ENCODE results near the gene RNF11.

Gene RNF11

DNA sequence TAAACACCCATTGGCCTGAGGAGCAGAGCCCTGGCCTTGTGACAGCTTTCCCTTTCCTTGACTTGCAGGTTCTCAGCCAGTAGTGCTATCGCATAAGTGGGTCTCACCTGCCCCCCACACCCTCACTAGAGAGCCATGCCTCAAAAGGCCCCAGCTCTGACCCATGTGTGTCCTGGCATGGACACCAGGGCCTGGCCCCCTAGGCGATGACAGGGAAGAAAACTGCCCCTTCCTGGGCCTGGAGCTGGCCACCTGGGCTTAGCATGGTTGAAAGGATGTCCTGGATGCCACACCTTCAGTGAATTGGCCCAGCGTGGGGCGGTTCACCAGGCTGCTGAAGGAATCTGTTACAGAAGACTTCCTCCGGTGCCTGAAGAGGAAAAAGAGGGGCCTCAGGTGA is 75.8 kb downstream of the RNF11 start:
- DNase-seq: no peak
- TF ChIP-seq, protein P1, sequence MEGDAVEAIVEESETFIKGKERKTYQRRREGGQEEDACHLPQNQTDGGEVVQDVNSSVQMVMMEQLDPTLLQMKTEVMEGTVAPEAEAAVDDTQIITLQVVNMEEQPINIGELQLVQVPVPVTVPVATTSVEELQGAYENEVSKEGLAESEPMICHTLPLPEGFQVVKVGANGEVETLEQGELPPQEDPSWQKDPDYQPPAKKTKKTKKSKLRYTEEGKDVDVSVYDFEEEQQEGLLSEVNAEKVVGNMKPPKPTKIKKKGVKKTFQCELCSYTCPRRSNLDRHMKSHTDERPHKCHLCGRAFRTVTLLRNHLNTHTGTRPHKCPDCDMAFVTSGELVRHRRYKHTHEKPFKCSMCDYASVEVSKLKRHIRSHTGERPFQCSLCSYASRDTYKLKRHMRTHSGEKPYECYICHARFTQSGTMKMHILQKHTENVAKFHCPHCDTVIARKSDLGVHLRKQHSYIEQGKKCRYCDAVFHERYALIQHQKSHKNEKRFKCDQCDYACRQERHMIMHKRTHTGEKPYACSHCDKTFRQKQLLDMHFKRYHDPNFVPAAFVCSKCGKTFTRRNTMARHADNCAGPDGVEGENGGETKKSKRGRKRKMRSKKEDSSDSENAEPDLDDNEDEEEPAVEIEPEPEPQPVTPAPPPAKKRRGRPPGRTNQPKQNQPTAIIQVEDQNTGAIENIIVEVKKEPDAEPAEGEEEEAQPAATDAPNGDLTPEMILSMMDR (IDR thresholded peaks at IDR 0.05; ENCODE audit: low read depth, low read length, missing control alignments): no peak
- Histone ChIP-seq H3K27me3 (replicated peaks) (no peaks in the 10 kb centered on the region), H3K4me3 (ENCODE audit: low read depth, low read length) (no peak overlapping the region), H3K27ac (no peak overlapping the region), H3K36me3 (replicated peaks) (no peaks in the 10 kb centered on the region)
- in situ Hi-C loops (cut with HindIII; ENCODE audit: low pct_ligation_motif_present, low sequenced_read_pairs): no loop called here

DNA sequence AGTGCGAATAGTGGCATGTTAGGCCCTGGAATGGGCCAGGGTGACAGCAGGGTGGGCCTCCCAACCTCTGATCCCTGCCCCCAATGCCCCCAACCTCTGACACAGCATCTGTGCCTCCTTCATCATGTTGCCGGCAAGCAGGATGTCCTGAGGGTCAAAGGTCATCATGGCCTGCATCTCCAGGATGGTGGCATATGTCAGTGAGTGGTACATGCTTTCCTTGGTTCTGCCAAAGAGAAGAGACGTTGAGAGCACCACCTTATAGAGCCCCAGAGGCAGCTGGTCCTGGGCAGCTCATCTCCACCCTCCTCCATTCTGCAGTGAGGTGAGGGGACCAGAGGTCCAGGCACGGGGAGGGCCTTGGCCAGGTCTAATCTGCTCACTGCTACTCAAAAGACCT is 76.6 kb downstream of the RNF11 start:
- TF ChIP-seq, protein P1 (IDR thresholded peaks at IDR 0.05; ENCODE audit: low read depth, low read length, missing control alignments): no peak
- no peaks in the 10 kb centered on the region for H3K27me3 ChIP-seq (replicated peaks)
- DNase-seq: no peak
- no peak overlapping the region for H3K4me3 ChIP-seq (ENCODE audit: low read depth, low read length)
- H3K27ac ChIP-seq: no peak overlapping the region
- in situ Hi-C loops (cut with HindIII; ENCODE audit: low pct_ligation_motif_present, low sequenced_read_pairs): no loop called here
- no peaks in the 10 kb centered on the region for H3K36me3 ChIP-seq (replicated peaks)

DNA sequence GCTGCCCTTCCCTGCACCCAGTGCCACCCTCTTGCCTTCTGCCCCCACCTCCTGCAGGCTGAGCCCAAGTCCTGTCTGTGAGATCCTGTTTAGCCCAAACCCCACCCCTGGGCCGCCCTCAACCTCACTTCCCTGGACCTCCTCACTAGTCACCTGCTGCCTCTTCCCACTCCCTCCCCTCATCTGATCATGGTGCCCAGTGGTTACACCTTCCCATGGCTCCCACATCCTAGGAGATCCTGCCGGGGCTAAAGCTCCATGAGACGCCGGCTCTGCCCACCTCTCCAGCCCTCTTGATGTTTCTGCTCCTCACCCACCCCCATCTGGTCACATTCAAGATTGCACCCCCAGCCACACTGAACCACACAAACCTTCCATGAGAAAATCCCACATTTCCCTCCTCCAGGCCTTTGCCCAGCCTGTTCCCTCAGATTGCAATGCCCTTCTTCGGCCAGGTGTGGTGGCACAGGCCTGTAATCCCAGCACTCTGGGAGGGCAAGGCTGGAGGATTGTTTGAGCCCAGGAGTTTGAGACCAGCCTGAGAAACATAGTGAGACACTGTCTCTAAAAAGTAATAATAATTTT is 77.3 kb downstream of the RNF11 start:
- Histone ChIP-seq H3K27ac (no peak overlapping the region), H3K36me3 (replicated peaks) (no peaks in the 10 kb centered on the region), H3K27me3 (replicated peaks) (no peaks in the 10 kb centered on the region), H3K4me3 (ENCODE audit: low read depth, low read length) (no peak overlapping the region)
- TF ChIP-seq, protein P1 (IDR thresholded peaks at IDR 0.05; ENCODE audit: low read depth, low read length, missing control alignments): peak; percentile 42
- in situ Hi-C loops (cut with HindIII; ENCODE audit: low pct_ligation_motif_present, low sequenced_read_pairs): no loop called here
- no peak for DNase-seq

DNA sequence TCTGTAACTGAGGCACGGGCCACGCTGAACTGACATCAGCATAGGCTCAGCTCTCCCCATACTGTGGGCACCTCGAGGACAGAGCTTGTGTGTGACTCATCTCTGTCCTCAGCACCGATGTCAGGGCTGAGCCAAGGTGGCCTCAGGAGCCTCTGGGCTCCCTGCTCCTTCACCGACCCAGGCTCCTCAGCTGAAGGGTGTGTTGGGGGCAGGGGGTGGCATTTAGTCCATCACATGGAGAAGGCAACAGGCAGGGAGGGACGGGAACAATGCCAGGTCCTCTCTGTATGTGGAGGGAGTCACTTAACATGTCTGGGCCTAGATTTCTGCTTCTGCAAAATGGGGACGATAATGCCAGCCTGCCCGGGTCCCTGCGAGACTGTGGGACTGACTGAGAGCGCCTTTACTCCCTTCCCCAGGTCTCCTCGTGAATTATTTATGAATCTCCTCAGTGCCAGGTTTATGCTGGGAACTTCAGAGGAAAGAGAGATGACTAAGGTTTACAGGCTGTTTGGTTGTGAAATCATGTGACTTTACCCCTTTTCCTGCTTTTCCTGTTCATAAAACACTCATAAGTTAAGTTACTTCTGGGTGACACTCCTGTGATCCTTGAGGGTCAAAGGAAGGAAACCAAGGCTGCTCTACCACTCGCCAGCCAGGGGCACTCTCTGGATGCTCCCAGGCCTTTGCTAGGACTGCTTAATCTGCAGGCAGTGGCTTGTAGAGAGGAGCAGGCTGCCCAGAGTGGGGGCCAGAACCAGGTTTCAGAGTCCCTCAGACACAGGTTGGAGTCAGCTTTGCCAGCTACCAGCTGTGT is 78.1 kb downstream of the RNF11 start:
- TF ChIP-seq, protein P1 (IDR thresholded peaks at IDR 0.05; ENCODE audit: low read depth, low read length, missing control alignments): no peak
- in situ Hi-C loops (cut with HindIII; ENCODE audit: low pct_ligation_motif_present, low sequenced_read_pairs): no loop called here
- Histone ChIP-seq H3K27ac (peak overlapping the region; percentile 63), H3K27me3 (replicated peaks) (no peaks in the 10 kb centered on the region), H3K36me3 (replicated peaks) (no peaks in the 10 kb centered on the region), H3K4me3 (ENCODE audit: low read depth, low read length) (no peak overlapping the region)
- peak; percentile 33 for DNase-seq

DNA sequence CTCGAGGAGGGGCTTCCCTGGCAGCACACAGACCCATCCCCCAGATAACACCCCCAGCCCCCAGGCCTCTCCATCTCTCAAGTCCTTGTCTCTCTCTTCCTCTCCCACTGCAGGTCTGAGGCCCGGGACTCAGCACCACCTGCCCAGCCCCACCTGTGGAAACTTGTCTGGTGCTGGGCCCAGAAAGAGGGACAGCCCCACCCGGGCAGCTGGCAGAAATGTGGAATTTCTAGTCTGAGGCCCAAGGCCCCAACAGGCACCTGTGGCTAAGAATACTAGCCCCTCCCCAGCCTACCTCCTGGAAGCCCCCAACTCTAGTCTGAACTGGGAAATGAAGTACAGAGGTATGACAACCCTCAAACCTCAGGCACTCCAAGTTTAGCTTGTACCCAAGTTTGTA is 78.9 kb downstream of the RNF11 start:
- in situ Hi-C loops (cut with HindIII; ENCODE audit: low pct_ligation_motif_present, low sequenced_read_pairs): no loop called here

More for the DNA sequence above, 78.9 kb downstream of the RNF11 start:
- no peak overlapping the region for H3K27ac ChIP-seq
- no peaks in the 10 kb centered on the region for H3K36me3 ChIP-seq (replicated peaks)
- DNase-seq: no peak
- no peaks in the 10 kb centered on the region for H3K27me3 ChIP-seq (replicated peaks)
- no peak overlapping the region for H3K4me3 ChIP-seq (ENCODE audit: low read depth, low read length)
- TF ChIP-seq, protein P1 (IDR thresholded peaks at IDR 0.05; ENCODE audit: low read depth, low read length, missing control alignments): no peak
